Heart left ventricle (tissue), 13 donors: ENCODE measurements around the gene SNRNP70.

Experiments
- POLR2A ChIP-seq, 2 donors: fragments of 450-650 bp; IDR thresholded peaks; one replicate each; pipeline ENCODE4 v1.6.1; 2017; ENCODE audit warnings: antibody characterized with exemption in 2 of 2, mild to moderate bottlenecking in 2 of 2, moderate library complexity in 2 of 2
- TF ChIP-seq, protein P1 (sequence below), 12 donors: fragments of 200-600 bp; sonication (generic) in 4 of 12; IDR thresholded peaks; one replicate each; pipeline versions ENCODE4 v1.5.0 to v1.8.0; 2018 to 2022; ENCODE audit warnings: antibody characterized with exemption in 12 of 12, mild to moderate bottlenecking in 5 of 12
- donor health status: ischemic (EF 13 %, LVEDD 7.1; RV severe dilation, severe dysfunction).
- donor health status: DM: no; HTN: yes; CAD: no.
- donor health status: DM: no; HTN: no; CAD: no.
- donor health status: ischemic (EF 25% LVEDD 6.9; RV normal size, moderate dysfunction).
- donor health status: ischemic (EF 25% LVEDD 5.7; RV mildly dilated, moderate dysfunction).
- donor health status: ischemic (EF 35%, LVEDD 5.7; RV mildly dilated, moderate dysfunction).
- donor health status: nonischemic (EF 11% LVEDD 7.7; RV severe dilation, severe dysfunction).
- donor health status: DM: yes; HTN: yes; CAD: no.
- donor health status: PGD.
- donor health status: ischemic (EF 29% LVEDD 5.4; RV normal size, mild dysfunction).
- donor health status: nonischemic (EF 23%, LVEDD 6.1; RV moderate dilation, normal function).

DNA sequence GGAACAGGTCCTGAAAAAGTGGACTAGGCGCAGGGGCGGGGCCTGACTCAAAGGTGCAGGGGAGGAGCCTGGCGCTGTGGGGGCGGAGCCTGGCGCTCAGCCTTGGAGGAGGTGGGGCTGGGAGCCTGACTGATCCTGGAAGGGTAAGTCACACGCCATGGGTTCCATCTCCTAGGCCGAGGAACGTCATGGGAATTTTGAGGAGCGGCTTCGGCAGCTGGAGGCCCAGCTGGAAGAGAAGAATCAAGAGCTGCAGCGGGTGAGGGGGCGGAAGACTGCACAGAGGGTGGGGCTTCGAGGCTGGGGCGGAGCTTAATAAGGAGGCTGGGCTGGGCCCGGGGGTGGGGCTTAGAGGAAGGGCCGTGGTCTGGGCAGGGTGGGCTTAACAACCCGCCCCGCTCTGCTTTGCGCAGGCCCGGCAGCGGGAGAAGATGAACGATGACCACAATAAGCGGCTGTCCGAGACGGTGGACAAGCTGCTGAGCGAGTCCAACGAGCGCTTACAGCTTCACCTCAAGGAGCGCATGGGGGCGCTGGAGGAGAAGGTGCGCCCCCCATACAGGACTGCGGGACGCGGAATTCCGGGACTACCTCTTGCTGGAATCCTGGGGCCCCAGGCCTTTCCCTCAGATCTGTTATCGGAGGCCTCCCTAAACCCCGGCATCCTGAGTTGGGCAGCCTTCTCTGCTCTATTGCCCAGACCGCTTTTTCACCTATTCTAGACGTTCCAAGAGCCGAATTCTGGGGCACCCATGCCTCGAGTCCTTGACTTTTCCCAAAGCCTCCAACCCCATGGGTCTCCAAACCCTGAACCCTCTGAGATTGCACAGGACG, 48.6 kb downstream of the SNRNP70 start:
- no peak for TF ChIP-seq POLR2A (IDR thresholded peaks at IDR 0.05)
- TF ChIP-seq, protein P1, sequence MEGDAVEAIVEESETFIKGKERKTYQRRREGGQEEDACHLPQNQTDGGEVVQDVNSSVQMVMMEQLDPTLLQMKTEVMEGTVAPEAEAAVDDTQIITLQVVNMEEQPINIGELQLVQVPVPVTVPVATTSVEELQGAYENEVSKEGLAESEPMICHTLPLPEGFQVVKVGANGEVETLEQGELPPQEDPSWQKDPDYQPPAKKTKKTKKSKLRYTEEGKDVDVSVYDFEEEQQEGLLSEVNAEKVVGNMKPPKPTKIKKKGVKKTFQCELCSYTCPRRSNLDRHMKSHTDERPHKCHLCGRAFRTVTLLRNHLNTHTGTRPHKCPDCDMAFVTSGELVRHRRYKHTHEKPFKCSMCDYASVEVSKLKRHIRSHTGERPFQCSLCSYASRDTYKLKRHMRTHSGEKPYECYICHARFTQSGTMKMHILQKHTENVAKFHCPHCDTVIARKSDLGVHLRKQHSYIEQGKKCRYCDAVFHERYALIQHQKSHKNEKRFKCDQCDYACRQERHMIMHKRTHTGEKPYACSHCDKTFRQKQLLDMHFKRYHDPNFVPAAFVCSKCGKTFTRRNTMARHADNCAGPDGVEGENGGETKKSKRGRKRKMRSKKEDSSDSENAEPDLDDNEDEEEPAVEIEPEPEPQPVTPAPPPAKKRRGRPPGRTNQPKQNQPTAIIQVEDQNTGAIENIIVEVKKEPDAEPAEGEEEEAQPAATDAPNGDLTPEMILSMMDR (IDR thresholded peaks at IDR 0.05) = peak in 3 of 12 donors; percentile 12 to 23 (median 20)
